Stimulated activated naive B cell treated with anti-CD40 and anti-IgM and Interleukin-4, amounts not matched to agents 10 μg/mL and 1 μg/mL and 100 μg/mL, for 72 hours (primary cell): ENCODE measurements around the gene DEFB131B.
"Not testable (repeated sequence)": the region's sequence is repeated elsewhere in the genome, so short reads cannot be mapped to it uniquely, and the experiment has no call there.

Source experiments
- ATAC-seq, 2 donors: fragments of 150-1000 bp; cut with Tn5 transposase; replicated peaks; 2 replicates each; pipeline ENCODE4 v1.10.0; 2021; ENCODE audit warnings: moderate library complexity in 1 of 2
- DNase-seq: peaks from one replicate; pipeline ENCODE4 v3.0.0; 2021
- H3K27ac Mint-ChIP-seq: one replicate; pipeline ENCODE4 v1.8.0; 2022; ENCODE audit warnings: mild to moderate bottlenecking, mixed read lengths
- H3K27me3 Mint-ChIP-seq, 2 donors: one replicate each; pipeline ENCODE4 v1.8.0; 2022; ENCODE audit warnings: mixed read lengths in 2 of 2
- H3K36me3 Mint-ChIP-seq, 2 donors: one replicate each; pipeline ENCODE4 v1.8.0; 2022; ENCODE audit warnings: mixed read lengths in 2 of 2, mild to moderate bottlenecking in 1 of 2
- H3K4me1 Mint-ChIP-seq, 2 donors: one replicate each; pipeline ENCODE4 v1.8.0; 2022; ENCODE audit warnings: mixed read lengths in 2 of 2, mild to moderate bottlenecking in 1 of 2
- H3K4me3 Mint-ChIP-seq, 2 donors: one replicate each; pipeline ENCODE4 v1.8.0; 2022; ENCODE audit warnings: mild to moderate bottlenecking in 2 of 2, mixed read lengths in 2 of 2, moderate library complexity in 1 of 2
- H3K9me3 Mint-ChIP-seq, 2 donors: one replicate each; pipeline ENCODE4 v1.8.0; 2022; ENCODE audit warnings: mixed read lengths in 2 of 2, mild to moderate bottlenecking in 1 of 2

The DEFB131B gene

GRCh38 chr11:71885806-71886205 is 7.6 kb downstream of the DEFB131B start:
- H3K4me1 Mint-ChIP-seq = peaks cover 6 to 11% of the 10 kb centered on the region in 2 donors
- not testable (repeated sequence) for H3K27ac Mint-ChIP-seq, H3K9me3 Mint-ChIP-seq, H3K27me3 Mint-ChIP-seq, DNase-seq, ATAC-seq, H3K4me3 Mint-ChIP-seq
- H3K36me3 Mint-ChIP-seq = peaks cover 9 to 27% of the 10 kb centered on the region in 2 donors

GRCh38 chr11:71888335-71889010 is 10.2 kb downstream of the DEFB131B start:
- not testable (repeated sequence) for DNase-seq, H3K9me3 Mint-ChIP-seq, H3K4me3 Mint-ChIP-seq, H3K27me3 Mint-ChIP-seq, H3K27ac Mint-ChIP-seq, ATAC-seq
- peaks cover 6 to 11% of the 10 kb centered on the region in 2 donors for H3K4me1 Mint-ChIP-seq
- peaks cover 11 to 29% of the 10 kb centered on the region in 2 donors for H3K36me3 Mint-ChIP-seq

GRCh38 chr11:71889181-71889872 is 11.1 kb downstream of the DEFB131B start:
- not testable (repeated sequence) for ATAC-seq, H3K27ac Mint-ChIP-seq, H3K4me3 Mint-ChIP-seq, H3K27me3 Mint-ChIP-seq, DNase-seq, H3K9me3 Mint-ChIP-seq
- Mint-ChIP-seq H3K36me3 (peaks cover 16 to 38% of the 10 kb centered on the region in 2 donors), H3K4me1 (peaks cover 6 to 11% of the 10 kb centered on the region in 2 donors)

DNA sequence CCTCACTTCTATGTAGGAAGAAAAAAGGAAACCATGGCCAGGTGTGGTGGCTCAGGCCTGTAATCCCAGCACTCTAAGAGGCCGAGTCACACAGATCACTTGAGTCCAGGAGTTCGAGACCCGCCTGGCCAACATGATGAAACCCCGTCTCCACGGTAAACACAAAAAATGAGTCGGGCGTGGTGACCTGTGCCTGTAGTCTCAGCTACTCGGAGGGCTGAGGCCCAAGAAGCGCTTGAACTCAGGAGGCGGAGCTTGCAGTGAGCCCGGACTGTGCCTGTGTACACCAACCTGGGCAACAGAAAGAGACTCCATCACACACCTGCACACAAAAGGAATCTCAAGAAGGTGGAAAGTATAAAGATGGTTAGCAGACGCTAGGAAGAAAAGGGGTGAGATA is 17.7 kb downstream of the DEFB131B start:
- Mint-ChIP-seq H3K36me3 (peaks cover 40 to 45% of the 10 kb centered on the region in 2 donors), H3K27ac (no peak overlapping the region), H3K4me3 (no peak overlapping the region), H3K9me3 (peaks cover 3 to 4% of the 10 kb centered on the region in 2 donors), H3K4me1 (no peaks in the 10 kb centered on the region), H3K27me3 (no peaks in the 10 kb centered on the region)
- no peak for DNase-seq
- ATAC-seq = no peak

GRCh38 chr11:71901137-71901536 is 22.9 kb downstream of the DEFB131B start:
- not testable (repeated sequence) for H3K4me1 Mint-ChIP-seq, H3K4me3 Mint-ChIP-seq, ATAC-seq, H3K27ac Mint-ChIP-seq, DNase-seq, H3K27me3 Mint-ChIP-seq, H3K9me3 Mint-ChIP-seq
- peaks cover 30 to 42% of the 10 kb centered on the region in 2 donors for H3K36me3 Mint-ChIP-seq

DNA sequence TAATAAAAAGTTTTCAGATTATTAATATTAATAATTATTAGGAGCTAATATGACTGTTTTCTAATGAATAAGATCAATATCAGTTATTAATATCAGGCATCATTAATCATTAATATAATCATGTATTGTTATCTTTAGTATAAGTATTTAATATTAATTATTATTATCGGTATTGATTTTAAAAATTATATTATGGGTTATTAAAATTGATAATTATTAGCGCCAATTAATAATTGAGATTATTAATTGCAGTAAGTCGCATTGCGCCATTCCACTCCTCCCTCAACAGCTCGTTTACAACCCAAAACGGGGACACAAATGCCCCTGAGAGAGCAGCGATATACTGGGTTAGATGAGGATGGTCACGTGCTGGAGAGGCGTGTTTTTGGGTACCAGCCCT is 30.0 kb downstream of the DEFB131B start:
- no peak overlapping the region for H3K4me3 Mint-ChIP-seq
- no peaks in the 10 kb centered on the region for H3K27me3 Mint-ChIP-seq
- H3K9me3 Mint-ChIP-seq = no peaks in the 10 kb centered on the region
- H3K36me3 Mint-ChIP-seq = peaks cover 25 to 38% of the 10 kb centered on the region in 2 donors
- H3K4me1 Mint-ChIP-seq = peaks cover 11 to 12% of the 10 kb centered on the region in 2 donors
- H3K27ac Mint-ChIP-seq = no peak overlapping the region
- no peak for ATAC-seq
- no peak for DNase-seq

GRCh38 chr11:71910775-71911174 is 32.5 kb downstream of the DEFB131B start:
- not testable (repeated sequence) for ATAC-seq, H3K27ac Mint-ChIP-seq
- peaks cover 34 to 49% of the 10 kb centered on the region in 2 donors for H3K36me3 Mint-ChIP-seq

DNA sequence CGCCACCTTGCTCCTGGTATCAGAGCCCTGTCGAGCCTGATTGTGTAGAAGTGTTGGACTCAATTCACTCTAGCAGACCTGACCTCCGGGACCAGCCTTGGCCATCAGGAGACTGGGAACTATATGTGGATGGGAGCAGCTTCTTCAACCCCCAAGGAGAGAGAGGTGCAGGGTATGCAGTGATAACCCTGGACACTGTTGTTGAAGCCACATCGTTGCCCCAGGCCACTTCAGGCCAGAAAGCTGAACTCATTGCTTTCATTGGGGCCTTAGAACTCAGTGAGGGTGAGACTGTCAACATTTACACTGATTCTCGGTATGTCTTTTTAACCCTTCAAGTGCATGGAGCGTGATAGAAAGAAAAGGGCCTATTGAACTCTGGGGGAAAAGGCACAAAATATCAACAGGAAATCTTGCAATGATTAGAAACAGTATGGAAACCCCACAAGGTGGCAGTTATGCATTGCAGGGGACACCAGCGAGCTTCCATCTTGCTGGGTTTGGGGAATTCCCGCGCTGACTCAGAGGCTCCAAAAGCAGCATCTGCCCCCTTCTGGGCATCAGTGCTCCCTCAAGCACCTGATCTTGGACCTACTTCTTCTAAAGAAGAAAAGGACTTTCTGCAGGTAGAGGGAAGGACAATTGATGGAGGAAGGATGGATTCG is 33.2 kb downstream of the DEFB131B start:
- Mint-ChIP-seq H3K4me1 (peaks cover 11 to 12% of the 10 kb centered on the region in 2 donors), H3K27ac (peak overlapping the region; percentile 37), H3K36me3 (peaks cover 39 to 55% of the 10 kb centered on the region in 2 donors)
- ATAC-seq, H3K4me3 Mint-ChIP-seq, H3K9me3 Mint-ChIP-seq, H3K27me3 Mint-ChIP-seq: not testable (repeated sequence)
- peak; percentile 59 for DNase-seq

More at GRCh38 chr11:71910775-71911174, 32.5 kb downstream of the DEFB131B start:
- H3K4me1 Mint-ChIP-seq = peaks cover 11 to 12% of the 10 kb centered on the region in 2 donors
- H3K9me3 Mint-ChIP-seq, DNase-seq, H3K27me3 Mint-ChIP-seq, H3K4me3 Mint-ChIP-seq: not testable (repeated sequence)

DNA sequence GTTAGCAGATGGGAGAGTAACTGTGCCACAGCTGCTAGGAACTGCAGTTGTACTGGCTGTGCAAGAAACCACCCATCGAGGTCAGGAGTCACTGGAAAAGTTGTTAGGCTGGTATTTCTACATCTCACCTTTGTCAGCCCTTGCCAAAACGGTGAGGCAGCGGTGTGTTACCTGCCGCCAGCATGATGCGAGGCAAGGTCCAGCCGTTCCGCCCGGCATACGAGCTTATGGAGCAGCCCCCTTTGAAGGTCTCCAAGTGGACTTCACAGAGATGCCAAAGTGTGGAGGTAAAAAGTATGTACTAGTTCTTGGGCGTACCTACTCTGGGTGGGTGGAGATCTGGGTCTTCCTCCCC is 33.7 kb downstream of the DEFB131B start:
- peak overlapping the region; percentile 3 for H3K27ac Mint-ChIP-seq
- DNase-seq, H3K4me3 Mint-ChIP-seq, ATAC-seq, H3K27me3 Mint-ChIP-seq, H3K9me3 Mint-ChIP-seq: not testable (repeated sequence)
- peaks cover 11 to 12% of the 10 kb centered on the region in 2 donors for H3K4me1 Mint-ChIP-seq
- H3K36me3 Mint-ChIP-seq = peaks cover 40 to 58% of the 10 kb centered on the region in 2 donors

DNA sequence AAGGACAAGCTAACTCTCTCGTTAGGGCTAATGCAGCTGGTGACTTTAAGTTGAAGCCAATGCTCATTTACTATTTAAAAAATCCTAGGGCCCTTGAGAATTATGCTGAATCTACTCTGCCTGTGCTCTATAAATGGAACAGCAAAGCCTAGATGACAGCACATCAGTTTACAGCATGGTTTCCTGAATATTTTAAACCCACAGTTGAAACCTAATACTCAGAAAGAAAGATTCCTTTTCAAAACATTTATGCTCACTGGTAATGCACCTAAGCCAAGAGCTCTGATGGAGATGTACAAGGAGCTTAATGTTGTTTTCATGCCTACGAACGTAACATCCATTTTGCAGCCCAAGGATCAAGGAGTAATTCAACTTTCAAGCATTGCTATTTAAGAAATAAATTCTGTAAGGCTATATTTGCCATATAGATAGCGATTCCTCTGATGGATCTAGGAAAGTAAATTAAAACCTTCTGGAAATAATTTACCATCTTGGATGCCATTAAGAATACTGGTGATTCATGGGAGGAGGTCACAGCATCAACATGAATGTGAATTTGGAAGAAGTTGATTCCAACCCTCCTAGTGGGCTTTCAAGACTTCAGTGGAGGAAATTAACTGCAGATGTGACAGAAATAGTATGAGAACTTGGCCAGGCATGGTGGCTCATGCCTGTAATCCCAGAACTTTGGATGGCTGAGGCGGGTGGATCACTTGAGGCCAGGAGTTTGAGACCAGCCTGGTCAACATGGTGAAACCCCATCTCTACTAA is 35.7 kb downstream of the DEFB131B start:
- H3K27me3 Mint-ChIP-seq = no peaks in the 10 kb centered on the region
- H3K36me3 Mint-ChIP-seq = peaks cover 42 to 57% of the 10 kb centered on the region in 2 donors
- peaks cover 11 to 12% of the 10 kb centered on the region in 2 donors for H3K4me1 Mint-ChIP-seq
- no peak overlapping the region for H3K27ac Mint-ChIP-seq
- DNase-seq (no peak), ATAC-seq (no peak)
- H3K9me3 Mint-ChIP-seq = no peaks in the 10 kb centered on the region
- H3K4me3 Mint-ChIP-seq = no peak overlapping the region

- Mint-ChIP-seq H3K27ac (no peak overlapping the region), H3K9me3 (no peaks in the 10 kb centered on the region), H3K4me3 (no peak overlapping the region), H3K36me3 (peaks cover 42 to 57% of the 10 kb centered on the region in 2 donors), H3K27me3 (no peaks in the 10 kb centered on the region), H3K4me1 (peaks cover 11 to 12% of the 10 kb centered on the region in 2 donors)
- DNase-seq = no peak
- no peak for ATAC-seq
Observed at GRCh38 chr11:71914617-71915189, 36.5 kb downstream of the DEFB131B start.

DNA sequence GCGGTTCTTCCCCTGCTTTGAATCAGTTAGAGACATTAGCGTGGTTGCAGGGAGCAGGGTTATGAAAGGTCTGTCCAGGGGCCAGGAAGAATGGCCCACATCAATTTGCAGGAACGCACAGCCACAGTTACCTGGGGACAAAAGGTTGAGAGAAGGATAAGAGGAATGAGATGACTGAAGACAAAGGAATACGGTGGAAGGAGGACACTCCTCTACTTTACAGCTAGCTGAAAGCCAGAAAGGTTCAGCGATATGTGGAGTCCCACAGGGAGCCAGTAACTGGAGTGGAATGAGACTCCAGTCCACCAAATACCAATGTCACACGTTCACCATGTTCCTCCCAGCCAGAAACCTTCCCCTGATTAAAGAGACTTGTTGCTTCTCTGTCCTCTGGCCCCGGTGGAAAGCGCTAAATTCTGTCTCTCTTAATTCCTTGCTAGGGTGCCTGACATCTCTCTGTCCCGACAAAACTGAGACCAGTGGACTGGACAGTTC is 39.4 kb downstream of the DEFB131B start:
- no peaks in the 10 kb centered on the region for H3K27me3 Mint-ChIP-seq
- H3K4me1 Mint-ChIP-seq = no peaks in the 10 kb centered on the region
- peaks cover 38 to 41% of the 10 kb centered on the region in 2 donors for H3K36me3 Mint-ChIP-seq
- H3K4me3 Mint-ChIP-seq = no peak overlapping the region
- no peak for ATAC-seq
- DNase-seq = no peak
- H3K27ac Mint-ChIP-seq = no peak overlapping the region
- H3K9me3 Mint-ChIP-seq = no peaks in the 10 kb centered on the region

GRCh38 chr11:71927820-71928736 is 49.8 kb downstream of the DEFB131B start, which contains the start of gene XNDC1N:
XNDC1N (minus strand) TSS chr11:71928594; CDS start chr11:71923353, 5,241 bp downstream.
- DNase-seq (no peak), ATAC-seq (peak; percentile 75 to 77)
- no peaks in the 10 kb centered on the region for H3K27me3 Mint-ChIP-seq
- H3K4me3 Mint-ChIP-seq = peak within 1 kb of the TSS; percentile 92 to 96
- no peaks in the 10 kb centered on the region for H3K9me3 Mint-ChIP-seq
- H3K4me1 Mint-ChIP-seq = peaks cover 21 to 37% of the 10 kb centered on the region in 2 donors
- peaks cover 23 to 26% of the 10 kb centered on the region in 2 donors for H3K36me3 Mint-ChIP-seq
- H3K27ac Mint-ChIP-seq = peak within 1 kb of the TSS; percentile 100
